Activated T-cell treated with anti-CD3 and anti-CD28 coated beads, Interleukin-2, amount 50 U/mL, for 4 hours (primary cell): ENCODE measurements around the gene FAM156B. TPM values are rescaled to one million over a fixed set of nuclear protein-coding genes. Genes with fewer than 3 reads are reported as not detected.
"Not testable (repeated sequence)": the region's sequence is repeated elsewhere in the genome, so short reads cannot be mapped to it uniquely, and the experiment has no call there.

Source experiments
- ATAC-seq, 2 donors: fragments of 200-7000 bp; cut with Tn5 transposase; one replicate each; pipeline ENCODE4 v1.10.0; 2021
- DNase-seq: peaks from one replicate; pipeline ENCODE4 v3.0.0-alpha.2; 2020
- H3K27me3 Mint-ChIP-seq: one replicate; pipeline ENCODE4 v1.8.0; 2021; ENCODE audit warnings: low read depth, mixed read lengths
- H3K36me3 Mint-ChIP-seq: one replicate; pipeline ENCODE4 v1.8.0; 2022; ENCODE audit warnings: mixed read lengths; ENCODE audit not compliant: insufficient read depth
- H3K4me1 Mint-ChIP-seq: one replicate; pipeline ENCODE4 v1.8.0; 2021; ENCODE audit warnings: low read depth, mixed read lengths
- H3K4me3 Mint-ChIP-seq: one replicate; pipeline ENCODE4 v1.8.0; 2021; ENCODE audit warnings: mild to moderate bottlenecking, moderate library complexity, mixed read lengths
- H3K9me3 Mint-ChIP-seq: one replicate; pipeline ENCODE4 v1.8.0; 2021; ENCODE audit warnings: mixed read lengths
- total RNA-seq, 3 donors: library from RNA; stranded (reverse); gene quantifications; one replicate each; pipeline ENCODE4 v1.2.1, GENCODE V29; 2021

FAM156B gene
- total RNA-seq, 3 donors from 2014 or later = 13.4 to 18.2 (median 14.2) TPM

- H3K4me1 Mint-ChIP-seq, ATAC-seq, H3K27me3 Mint-ChIP-seq, DNase-seq, H3K4me3 Mint-ChIP-seq, H3K36me3 Mint-ChIP-seq, H3K9me3 Mint-ChIP-seq: not testable (repeated sequence)
Measured at GRCh38 chrX:52906072-52906471, 8.9 kb downstream of the FAM156B start.

DNA sequence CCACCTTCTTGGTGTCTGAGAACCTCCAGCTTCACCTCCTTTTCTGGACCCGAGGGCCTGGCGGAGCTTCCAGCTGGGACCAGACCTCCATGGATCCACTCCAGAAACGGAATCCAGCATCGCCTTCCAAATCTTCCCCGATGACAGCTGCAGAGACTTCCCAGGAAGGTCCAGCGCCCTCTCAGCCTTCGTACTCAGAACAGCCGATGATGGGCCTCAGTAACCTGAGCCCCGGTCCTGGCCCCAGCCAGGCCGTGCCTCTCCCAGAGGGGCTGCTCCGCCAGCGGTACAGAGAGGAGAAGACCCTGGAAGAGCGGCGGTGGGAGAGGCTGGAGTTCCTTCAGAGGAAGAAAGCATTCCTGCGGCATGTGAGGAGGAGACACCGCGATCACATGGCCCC is 10.0 kb downstream of the FAM156B start:
- not testable (repeated sequence) for H3K27me3 Mint-ChIP-seq, DNase-seq, ATAC-seq, H3K9me3 Mint-ChIP-seq, H3K4me3 Mint-ChIP-seq, H3K36me3 Mint-ChIP-seq, H3K4me1 Mint-ChIP-seq

GRCh38 chrX:52907900-52908299 is 10.8 kb downstream of the FAM156B start:
- H3K27me3 Mint-ChIP-seq, ATAC-seq, H3K4me3 Mint-ChIP-seq, H3K36me3 Mint-ChIP-seq, H3K9me3 Mint-ChIP-seq, H3K4me1 Mint-ChIP-seq, DNase-seq: not testable (repeated sequence)

DNA sequence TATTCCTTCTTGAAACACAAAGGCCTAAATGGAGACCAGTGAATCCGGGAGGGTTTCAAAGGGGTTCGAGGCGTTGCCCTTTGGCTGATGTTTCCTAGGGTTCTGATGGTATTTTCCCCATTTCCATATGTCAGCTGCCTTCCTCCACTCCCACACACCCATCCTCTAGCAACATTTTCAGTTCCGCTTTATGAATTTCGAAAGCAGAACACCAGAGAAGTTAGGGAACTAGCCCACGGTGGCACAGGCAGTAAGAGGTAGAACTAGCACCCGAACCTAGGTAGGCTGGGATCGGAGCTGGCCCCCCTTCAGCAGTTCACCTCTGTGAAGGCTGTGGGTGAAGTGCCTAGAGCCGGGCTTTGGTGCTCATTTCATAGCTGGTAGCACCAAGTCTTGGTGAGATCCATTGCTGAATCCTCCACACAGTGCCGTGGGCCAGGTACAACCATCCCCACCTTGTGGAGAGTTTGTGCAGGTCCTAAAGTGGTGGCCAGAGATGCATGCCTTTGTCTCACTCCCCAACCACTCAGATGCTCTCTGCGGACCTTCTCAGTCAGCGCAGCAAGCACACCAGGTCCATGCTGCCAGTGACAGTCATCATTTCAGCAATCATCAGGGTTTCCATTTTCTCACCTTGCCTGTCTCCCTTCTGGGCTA is 12.3 kb downstream of the FAM156B start:
- not testable (repeated sequence) for H3K9me3 Mint-ChIP-seq, DNase-seq, H3K27me3 Mint-ChIP-seq

GRCh38 chrX:52913681-52914080 is 16.6 kb downstream of the FAM156B start:
- H3K36me3 Mint-ChIP-seq, H3K27me3 Mint-ChIP-seq, DNase-seq, H3K4me3 Mint-ChIP-seq, H3K4me1 Mint-ChIP-seq, ATAC-seq, H3K9me3 Mint-ChIP-seq: not testable (repeated sequence)

More for the DNA sequence above, 12.3 kb downstream of the FAM156B start:
- not testable (repeated sequence) for H3K4me1 Mint-ChIP-seq, H3K4me3 Mint-ChIP-seq, H3K36me3 Mint-ChIP-seq, ATAC-seq

DNA sequence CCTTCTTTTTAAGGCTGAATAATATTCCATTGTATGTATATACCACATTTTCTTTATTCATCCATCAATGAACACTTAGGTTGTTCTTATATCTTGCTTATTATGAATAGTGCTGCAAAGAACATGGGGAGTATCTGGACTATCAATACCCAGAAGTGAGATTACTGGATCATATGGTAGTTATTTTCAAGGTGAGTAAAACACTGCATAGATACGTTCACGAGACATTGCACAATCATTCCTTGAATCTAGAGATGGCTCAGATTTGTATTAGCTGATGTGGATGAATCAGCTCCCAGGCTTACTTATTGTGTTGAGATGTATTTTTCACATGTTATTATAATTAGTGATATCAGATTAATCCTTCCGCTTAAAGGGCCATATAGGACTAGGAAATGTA is 17.6 kb downstream of the FAM156B start:
- H3K9me3 Mint-ChIP-seq, H3K27me3 Mint-ChIP-seq, H3K36me3 Mint-ChIP-seq, ATAC-seq, DNase-seq, H3K4me3 Mint-ChIP-seq, H3K4me1 Mint-ChIP-seq: not testable (repeated sequence)

DNA sequence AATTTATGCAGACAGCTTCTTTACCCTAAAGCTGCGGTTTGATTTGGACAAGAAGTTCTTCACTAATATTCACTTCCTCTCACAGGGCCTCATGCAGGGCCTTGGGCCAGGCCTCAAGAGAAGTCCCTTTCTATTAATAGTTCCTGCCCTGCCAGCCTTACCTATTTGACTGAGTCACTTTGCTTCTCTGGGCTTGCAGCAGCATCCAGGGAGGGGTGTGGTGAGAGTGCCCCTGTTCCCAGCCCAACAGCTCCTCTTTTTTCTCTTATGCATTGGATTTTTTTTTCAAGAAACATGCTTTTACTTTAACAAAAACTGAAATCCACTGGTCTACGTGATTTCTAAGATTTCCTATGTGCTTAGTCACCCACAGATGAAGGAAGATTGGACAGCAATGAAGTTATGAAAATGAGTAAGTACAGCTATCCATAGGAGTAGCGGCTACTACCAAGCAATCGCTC is 26.7 kb downstream of the FAM156B start:
- no peaks in the 10 kb centered on the region for H3K9me3 Mint-ChIP-seq
- H3K27me3 Mint-ChIP-seq = no peaks in the 10 kb centered on the region
- ATAC-seq = no peak
- no peaks in the 10 kb centered on the region for H3K36me3 Mint-ChIP-seq
- no peak overlapping the region for H3K4me3 Mint-ChIP-seq
- H3K4me1 Mint-ChIP-seq = peaks cover 6% of the 10 kb centered on the region
- no peak for DNase-seq

GRCh38 chrX:52930214-52930613 is 33.1 kb downstream of the FAM156B start:
- H3K27me3 Mint-ChIP-seq, H3K4me3 Mint-ChIP-seq, H3K36me3 Mint-ChIP-seq, ATAC-seq, H3K4me1 Mint-ChIP-seq, H3K9me3 Mint-ChIP-seq, DNase-seq: not testable (repeated sequence)

DNA sequence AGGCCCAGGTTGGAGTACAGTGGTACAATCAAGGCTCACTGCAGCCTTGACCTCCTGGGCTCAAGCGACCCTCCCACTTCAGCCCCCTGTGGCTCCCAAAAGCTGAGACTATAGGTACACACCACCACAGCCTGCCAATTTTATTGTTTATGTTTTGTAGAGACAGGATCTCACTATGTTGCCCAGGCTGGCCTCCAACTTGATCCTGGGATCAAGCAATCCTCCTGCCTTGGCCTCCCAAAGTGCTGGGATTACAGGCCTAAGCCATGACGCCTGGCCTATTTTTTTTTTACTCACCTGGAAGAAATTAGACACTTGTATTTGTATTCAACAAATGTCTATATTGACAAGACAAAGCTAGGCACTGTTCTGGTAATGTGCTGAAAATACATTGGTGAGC is 36.1 kb downstream of the FAM156B start:
- Mint-ChIP-seq H3K4me3 (no peak overlapping the region), H3K27me3 (no peaks in the 10 kb centered on the region), H3K36me3 (no peaks in the 10 kb centered on the region), H3K9me3 (no peaks in the 10 kb centered on the region), H3K4me1 (peaks cover 2% of the 10 kb centered on the region)
- DNase-seq (no peak), ATAC-seq (no peak)

- peaks cover 2% of the 10 kb centered on the region for H3K4me1 Mint-ChIP-seq
- H3K27me3 Mint-ChIP-seq = no peaks in the 10 kb centered on the region
- no peak for DNase-seq
- ATAC-seq = peak in 1 of 2 donors; percentile 9
- H3K9me3 Mint-ChIP-seq = no peaks in the 10 kb centered on the region
- peak overlapping the region; percentile 90 for H3K4me3 Mint-ChIP-seq
- H3K36me3 Mint-ChIP-seq = no peaks in the 10 kb centered on the region
Measured at GRCh38 chrX:52933976-52934703, 37.0 kb downstream of the FAM156B start.

- DNase-seq = peak; percentile 95
- Mint-ChIP-seq H3K9me3 (no peaks in the 10 kb centered on the region), H3K27me3 (no peaks in the 10 kb centered on the region), H3K4me1 (peaks cover 2% of the 10 kb centered on the region), H3K4me3 (peak overlapping the region; percentile 90), H3K36me3 (no peaks in the 10 kb centered on the region)
- peak; percentile 97 for ATAC-seq
Measured at GRCh38 chrX:52934704-52935469, 37.8 kb downstream of the FAM156B start.

DNA sequence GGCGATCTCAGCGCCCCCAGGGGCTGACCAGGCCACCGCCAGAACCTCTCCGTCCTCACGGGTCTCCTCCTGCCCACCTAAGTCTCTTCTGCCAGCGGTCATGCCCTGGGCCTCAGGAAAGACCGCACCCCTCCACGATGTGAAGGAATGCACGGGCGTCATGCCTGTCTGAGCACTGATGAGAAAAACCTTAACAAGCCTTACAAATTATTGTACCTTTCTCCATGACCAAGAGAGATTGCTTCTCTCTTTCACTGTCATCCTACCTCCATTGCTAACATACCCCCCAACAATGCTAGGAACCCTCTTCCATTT is 38.3 kb downstream of the FAM156B start:
- ATAC-seq = peak; percentile 6 to 9
- not testable (repeated sequence) for H3K4me1 Mint-ChIP-seq, H3K36me3 Mint-ChIP-seq

GRCh38 chrX:52940704-52941103 is 43.6 kb downstream of the FAM156B start:
- not testable (repeated sequence) for H3K27me3 Mint-ChIP-seq, DNase-seq, H3K9me3 Mint-ChIP-seq, H3K4me1 Mint-ChIP-seq, ATAC-seq, H3K36me3 Mint-ChIP-seq, H3K4me3 Mint-ChIP-seq

More for the DNA sequence above, 38.3 kb downstream of the FAM156B start:
- H3K4me3 Mint-ChIP-seq = peak overlapping the region; percentile 90
- not testable (repeated sequence) for H3K9me3 Mint-ChIP-seq, DNase-seq, H3K27me3 Mint-ChIP-seq

- DNase-seq, H3K9me3 Mint-ChIP-seq, ATAC-seq, H3K4me1 Mint-ChIP-seq, H3K36me3 Mint-ChIP-seq, H3K27me3 Mint-ChIP-seq, H3K4me3 Mint-ChIP-seq: not testable (repeated sequence)
Measured at GRCh38 chrX:52941728-52942127, 44.6 kb downstream of the FAM156B start.
